PC-9 (cell line): Measurements from ENCODE around the gene LIX1L. TPM values are rescaled to one million over a fixed set of nuclear protein-coding genes. Genes with fewer than 3 reads are reported as not detected.
A peak's percentile ranks its signal among the peaks of the same experiment; 100 is the strongest.

ENCODE experiments used
- BruUV-seq: library from RNA; stranded (reverse); fragments of 400-500 nt; replicated peaks from 2 replicates; lab custom pipeline; 2021; lab: Mats Ljungman, UMichigan
- CTCF ChIA-PET: fragments of 300-600 bp; sonication (Branson Sonifier 250); formaldehyde crosslinking; loops from one replicate; lab custom pipeline; 2022; ENCODE audit warnings: antibody characterized with exemption; lab: Charles Lee
- POLR2A ChIA-PET: fragments of 300-600 bp; sonication (Branson Sonifier 250); formaldehyde crosslinking; loops from one replicate; lab custom pipeline; 2022; ENCODE audit warnings: antibody characterized with exemption; ENCODE audit not compliant: unreplicated experiment; lab: Charles Lee
- DNase-seq, 2 experiments: peaks; one replicate each; pipeline versions ENCODE4 v3.0.0 to v3.0.0-alpha.2; 2015 to 2022; ENCODE audit warnings: mixed read lengths in 1 of 2
- H2AFZ ChIP-seq: fragments of 200-600 bp; sonication (generic); 2 replicates; pipeline ENCODE4 v1.8.1; 2017; ENCODE audit warnings: antibody characterized with exemption
- H3F3A ChIP-seq: fragments of 200-600 bp; sonication (generic); 2 replicates; pipeline ENCODE4 v1.8.1; 2017; ENCODE audit warnings: antibody characterized with exemption, mild to moderate bottlenecking, low read depth; ENCODE audit not compliant: insufficient read depth
- H3K27ac ChIP-seq: fragments of 200-600 bp; sonication (generic); 2 replicates; pipeline ENCODE4 v1.6.1; 2016; ENCODE audit warnings: mixed run types
- H3K27me3 ChIP-seq: fragments of 200-600 bp; sonication (generic); 2 replicates; pipeline ENCODE4 v1.6.1; 2016; ENCODE audit warnings: low read depth, mixed run types; ENCODE audit not compliant: insufficient read depth
- H3K36me3 ChIP-seq: fragments of 200-600 bp; sonication (generic); 2 replicates; pipeline ENCODE4 v1.6.1; 2016; ENCODE audit warnings: low read depth, mixed run types
- H3K4me1 ChIP-seq: fragments of 200-600 bp; sonication (generic); replicated peaks from 2 replicates; pipeline ENCODE4 v1.6.1; 2016; ENCODE audit warnings: mixed run types; ENCODE audit not compliant: insufficient read depth
- H3K4me2 ChIP-seq: fragments of 200-600 bp; sonication (generic); 2 replicates; pipeline ENCODE4 v1.6.1; 2017; ENCODE audit warnings: mixed run types
- H3K4me3 ChIP-seq: fragments of 200-600 bp; sonication (generic); 2 replicates; pipeline ENCODE4 v1.6.1; 2016; ENCODE audit warnings: mixed run types
- H3K79me2 ChIP-seq: fragments of 200-600 bp; sonication (generic); 2 replicates; pipeline ENCODE4 v1.6.1; 2017; ENCODE audit warnings: low read depth, mixed run types
- H3K9me2 ChIP-seq: fragments of 200-600 bp; sonication (generic); 2 replicates; pipeline ENCODE4 v1.8.1; 2017; ENCODE audit warnings: mild to moderate bottlenecking; ENCODE audit not compliant: insufficient read depth
- H3K9me3 ChIP-seq: fragments of 200-600 bp; sonication (generic); 2 replicates; pipeline ENCODE4 v1.8.1; 2016; ENCODE audit warnings: low read depth; ENCODE audit not compliant: insufficient read depth
- H4K20me1 ChIP-seq: fragments of 200-600 bp; sonication (generic); 2 replicates; pipeline ENCODE4 v1.8.1; 2017; ENCODE audit not compliant: insufficient read depth
- EZH2 ChIP-seq: fragments of 200-600 bp; sonication (generic); IDR thresholded peaks from 2 replicates; pipeline ENCODE4 v1.8.0; 2017; ENCODE audit warnings: antibody characterized with exemption, low read depth
- intact Hi-C: fragments of 100-400 bp; cut with micrococcal nuclease; formaldehyde crosslinking; loops from one replicate; pipeline ENCODE4 v1.10.0; 2022; ENCODE audit not compliant: unreplicated experiment
- total RNA-seq: library from RNA; stranded (reverse); gene quantifications from 2 replicates; pipeline ENCODE4 v1.2.3, GENCODE V29; 2021
- TF ChIP-seq, protein P1 (sequence below): fragments of 200-600 bp; sonication (generic); conservative IDR thresholded peaks from 2 replicates; pipeline ENCODE4 v1.6.1; 2017; ENCODE audit warnings: mixed run types, antibody characterized with exemption, mild to moderate bottlenecking, moderate library complexity

The LIX1L gene
- total RNA-seq, 1 experiment from 2014 or later, result 0.48 TPM

GRCh38 chr1:145965119-145965744 is 7.4 kb upstream of the LIX1L start:
- POLR2A ChIA-PET, result interaction anchor here (0.6 kb wide), 1 partner anchor 74 kb away, joined by 3 read pairs; no protein-coding TSS in a partner anchor
- Histone ChIP-seq H3K27ac (peak overlapping the region; percentile 8; the same call in 1 of the 2 replicates), H3K9me3 (no peaks in the 10 kb centered on the region), H3K9me2 (no peaks in the 10 kb centered on the region), H3K36me3 (no peaks in the 10 kb centered on the region), H3K4me1 (peaks cover 26% of the 10 kb centered on the region), H3K4me2 (peak overlapping the region; percentile 84), H3K4me3 (peak overlapping the region; percentile 65), H3K79me2 (no peaks in the 10 kb centered on the region), H3K27me3 (no peaks in the 10 kb centered on the region), H4K20me1 (no peaks in the 10 kb centered on the region), H3F3A (peaks cover 14% of the 10 kb centered on the region), H2AFZ (peak overlapping the region; percentile 85)
- BruUV-seq, result TSS peak; percentile 83
- CTCF ChIA-PET, result interaction anchor here (0.5 kb wide), 1 partner anchor 73 kb away, joined by 5 read pairs; no protein-coding TSS in a partner anchor
- no peak for DNase-seq
- intact Hi-C loops, result no loop called here
- no peak for TF ChIP-seq EZH2
- TF ChIP-seq, protein P1, sequence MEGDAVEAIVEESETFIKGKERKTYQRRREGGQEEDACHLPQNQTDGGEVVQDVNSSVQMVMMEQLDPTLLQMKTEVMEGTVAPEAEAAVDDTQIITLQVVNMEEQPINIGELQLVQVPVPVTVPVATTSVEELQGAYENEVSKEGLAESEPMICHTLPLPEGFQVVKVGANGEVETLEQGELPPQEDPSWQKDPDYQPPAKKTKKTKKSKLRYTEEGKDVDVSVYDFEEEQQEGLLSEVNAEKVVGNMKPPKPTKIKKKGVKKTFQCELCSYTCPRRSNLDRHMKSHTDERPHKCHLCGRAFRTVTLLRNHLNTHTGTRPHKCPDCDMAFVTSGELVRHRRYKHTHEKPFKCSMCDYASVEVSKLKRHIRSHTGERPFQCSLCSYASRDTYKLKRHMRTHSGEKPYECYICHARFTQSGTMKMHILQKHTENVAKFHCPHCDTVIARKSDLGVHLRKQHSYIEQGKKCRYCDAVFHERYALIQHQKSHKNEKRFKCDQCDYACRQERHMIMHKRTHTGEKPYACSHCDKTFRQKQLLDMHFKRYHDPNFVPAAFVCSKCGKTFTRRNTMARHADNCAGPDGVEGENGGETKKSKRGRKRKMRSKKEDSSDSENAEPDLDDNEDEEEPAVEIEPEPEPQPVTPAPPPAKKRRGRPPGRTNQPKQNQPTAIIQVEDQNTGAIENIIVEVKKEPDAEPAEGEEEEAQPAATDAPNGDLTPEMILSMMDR, result no peak

DNA sequence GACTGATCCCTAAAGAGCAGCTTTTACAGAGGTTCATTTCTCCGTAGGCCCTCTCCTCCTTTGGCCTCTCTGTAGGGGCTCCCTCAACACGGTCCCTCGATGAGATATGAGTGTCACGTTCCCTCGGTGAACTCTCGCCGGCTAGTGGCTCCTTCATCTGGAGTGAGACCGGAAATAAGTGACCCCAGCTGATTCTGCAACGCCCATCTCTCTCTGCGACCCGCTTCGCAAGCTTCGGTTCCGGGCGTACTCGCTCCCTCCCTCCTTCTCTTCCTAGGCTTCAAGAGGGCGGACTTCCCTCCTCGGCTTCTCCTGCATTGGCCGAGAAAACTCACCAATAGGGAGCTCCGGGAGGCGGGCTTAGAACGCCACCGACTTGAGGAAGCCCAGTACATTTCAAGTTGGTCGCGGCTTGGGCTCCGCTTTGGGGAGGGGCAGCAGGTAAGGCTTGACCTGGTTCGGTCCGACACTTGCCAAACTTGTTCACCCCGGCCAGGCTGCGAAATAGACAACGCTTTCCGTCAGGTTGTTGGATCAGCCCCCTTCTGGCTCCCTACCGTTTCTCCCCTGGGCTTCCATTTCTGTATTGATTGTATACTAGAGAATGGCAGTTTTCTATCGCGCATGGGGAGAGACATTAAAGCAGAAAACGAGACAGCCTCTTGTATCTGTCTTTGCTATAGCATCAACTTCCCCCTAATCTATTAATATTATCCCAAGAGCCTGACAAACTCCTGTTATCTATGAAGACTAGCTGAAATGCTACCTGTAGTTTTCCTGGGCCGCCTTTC is 6.7 kb upstream of the LIX1L start, which contains the start of the genes ANKRD34A and POLR3GL:
Gene ANKRD34A, minus strand, starts transcription at position 248 of the 791 bp plus-strand sequence. CDS start 2,816 bp downstream, outside the sequence.
Gene POLR3GL, plus strand, starts transcription at position 363 of the 791 bp plus-strand sequence. CDS start 10,176 bp downstream, outside the sequence.
- CTCF ChIA-PET, result interaction anchor here (0.5 to 0.9 kb wide), 4 partner anchors 37 to 74 kb away, joined by 3 to 11 read pairs (median 4); partner anchors contain the start of gene RBM8A

More for the DNA sequence above, 6.7 kb upstream of the LIX1L start, which contains the start of the genes ANKRD34A and POLR3GL:
- TF ChIP-seq EZH2, result no peak
- TF ChIP-seq, protein P1, result no peak
- H3K9me3 ChIP-seq, result no peaks in the 10 kb centered on the region
- peaks cover 6% of the 10 kb centered on the region; the same call in 1 of the 2 replicates for H3K27me3 ChIP-seq
- H3K4me2 ChIP-seq, result peak within 1 kb of the TSS; percentile 84
- H2AFZ ChIP-seq, result peak within 1 kb of the TSS; percentile 85
- intact Hi-C loops, result no loop called here
- H3K36me3 ChIP-seq, result no peaks in the 10 kb centered on the region
- H3K4me3 ChIP-seq, result peak within 1 kb of the TSS; percentile 65
- POLR2A ChIA-PET, result interaction anchor here (0.6 to 0.7 kb wide), 4 partner anchors 11 to 105 kb away, joined by 3 to 10 read pairs (median 4); no protein-coding TSS in a partner anchor
- H3K27ac ChIP-seq, result peak within 1 kb of the TSS; percentile 8; the same call in 1 of the 2 replicates
- BruUV-seq, result no TSS peak
- no peaks in the 10 kb centered on the region for H3K79me2 ChIP-seq
- peaks cover 26% of the 10 kb centered on the region for H3K4me1 ChIP-seq
- no peaks in the 10 kb centered on the region for H4K20me1 ChIP-seq
- H3K9me2 ChIP-seq, result no peaks in the 10 kb centered on the region
- peaks cover 14% of the 10 kb centered on the region for H3F3A ChIP-seq
- peak; percentile 88 to 92 for DNase-seq
